Activated naive CD4-positive, alpha-beta T cell treated with anti-CD3 and anti-CD28 coated beads, Interleukin-2, amount 10 ng/mL, durations not matched to agents 7 days and 5 days (primary cell): ENCODE results near the gene PZP.

Experiments used
- CTCF ChIA-PET: fragments of 350-600 bp; sonication (Branson Sonifier 250); formaldehyde crosslinking; loops from one replicate; lab custom pipeline; 2021; ENCODE audit warnings: antibody characterized with exemption; lab: Charles Lee
- DNase-seq: peaks from one replicate; pipeline ENCODE4 v3.0.0-alpha.2; 2020
- H3K27ac Mint-ChIP-seq: one replicate; pipeline ENCODE4 v1.8.0; 2021; ENCODE audit warnings: mild to moderate bottlenecking, moderate library complexity, mixed read lengths
- H3K27me3 Mint-ChIP-seq: one replicate; pipeline ENCODE4 v1.8.0; 2021; ENCODE audit warnings: mild to moderate bottlenecking, mixed read lengths
- H3K36me3 Mint-ChIP-seq: one replicate; pipeline ENCODE4 v1.8.0; 2021; ENCODE audit warnings: mixed read lengths
- H3K4me1 Mint-ChIP-seq: one replicate; pipeline ENCODE4 v1.8.0; 2021; ENCODE audit warnings: mixed read lengths
- H3K4me3 Mint-ChIP-seq: one replicate; pipeline ENCODE4 v1.8.0; 2021; ENCODE audit warnings: mild to moderate bottlenecking, moderate library complexity, mixed read lengths
- H3K9me3 Mint-ChIP-seq: one replicate; pipeline ENCODE4 v1.8.0; 2021; ENCODE audit warnings: mixed read lengths

Gene PZP

DNA sequence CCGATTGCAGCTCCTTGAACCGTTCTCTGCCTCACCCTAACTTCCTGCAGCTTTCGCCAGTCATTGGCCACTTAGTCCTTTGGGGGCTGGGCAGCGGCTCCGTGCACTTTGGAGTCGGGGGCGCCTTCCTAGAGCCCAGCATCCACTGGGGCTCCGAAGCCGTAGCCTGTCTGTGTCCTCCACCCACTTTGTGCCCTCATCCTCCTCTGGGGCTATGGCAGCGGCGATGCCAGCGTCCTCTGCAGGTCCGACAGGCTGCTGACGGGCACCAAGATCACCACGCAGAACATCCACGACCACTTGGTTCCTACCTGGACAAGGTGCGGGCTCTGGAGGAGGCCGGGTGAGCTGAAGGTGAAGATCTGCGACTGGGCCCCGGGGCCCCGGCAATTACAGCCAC lies 80.7 kb downstream of the PZP start:
- H3K27ac Mint-ChIP-seq: no peak overlapping the region
- no peaks in the 10 kb centered on the region for H3K27me3 Mint-ChIP-seq
- no peak for DNase-seq
- no peak overlapping the region for H3K4me3 Mint-ChIP-seq
- H3K36me3 Mint-ChIP-seq: no peaks in the 10 kb centered on the region
- CTCF ChIA-PET: no interaction called here
- H3K4me1 Mint-ChIP-seq: no peaks in the 10 kb centered on the region
- H3K9me3 Mint-ChIP-seq: no peaks in the 10 kb centered on the region

DNA sequence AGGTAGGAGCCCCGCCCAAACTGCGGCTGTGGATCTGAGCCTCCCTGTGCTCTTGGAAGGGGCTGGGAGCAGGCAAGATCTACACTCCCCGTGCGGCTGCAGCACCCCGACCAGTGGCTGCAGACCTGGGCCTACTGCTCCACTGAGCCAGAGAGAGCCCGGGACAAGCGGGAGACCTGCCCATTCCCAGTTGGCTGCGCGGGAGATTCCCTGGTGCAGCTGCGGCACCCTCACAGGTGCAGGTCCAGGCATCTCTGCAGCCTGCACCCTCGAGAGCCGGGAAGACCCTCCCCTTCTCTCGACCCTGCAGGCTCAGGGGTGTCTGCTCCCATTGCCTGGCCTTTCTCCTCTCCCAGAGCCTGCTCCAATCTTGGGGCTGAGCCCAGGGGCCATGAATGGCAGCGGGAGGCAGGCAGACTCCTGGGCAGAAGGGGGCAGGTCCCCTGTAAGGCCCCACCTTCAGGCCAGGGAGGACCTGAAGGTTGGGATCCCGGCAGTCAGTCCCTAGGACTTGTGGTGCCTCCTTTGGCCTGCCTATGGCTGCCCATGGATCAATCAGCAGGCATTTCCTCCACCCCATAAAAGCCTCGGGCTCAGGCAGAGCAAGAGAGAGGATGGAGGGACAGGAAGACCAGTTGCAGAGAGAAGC lies 83.7 kb downstream of the PZP start:
- Mint-ChIP-seq H3K36me3 (no peaks in the 10 kb centered on the region), H3K4me3 (no peak overlapping the region), H3K27me3 (no peaks in the 10 kb centered on the region), H3K27ac (no peak overlapping the region), H3K9me3 (no peaks in the 10 kb centered on the region), H3K4me1 (no peaks in the 10 kb centered on the region)
- CTCF ChIA-PET: no interaction called here
- DNase-seq: no peak

DNA sequence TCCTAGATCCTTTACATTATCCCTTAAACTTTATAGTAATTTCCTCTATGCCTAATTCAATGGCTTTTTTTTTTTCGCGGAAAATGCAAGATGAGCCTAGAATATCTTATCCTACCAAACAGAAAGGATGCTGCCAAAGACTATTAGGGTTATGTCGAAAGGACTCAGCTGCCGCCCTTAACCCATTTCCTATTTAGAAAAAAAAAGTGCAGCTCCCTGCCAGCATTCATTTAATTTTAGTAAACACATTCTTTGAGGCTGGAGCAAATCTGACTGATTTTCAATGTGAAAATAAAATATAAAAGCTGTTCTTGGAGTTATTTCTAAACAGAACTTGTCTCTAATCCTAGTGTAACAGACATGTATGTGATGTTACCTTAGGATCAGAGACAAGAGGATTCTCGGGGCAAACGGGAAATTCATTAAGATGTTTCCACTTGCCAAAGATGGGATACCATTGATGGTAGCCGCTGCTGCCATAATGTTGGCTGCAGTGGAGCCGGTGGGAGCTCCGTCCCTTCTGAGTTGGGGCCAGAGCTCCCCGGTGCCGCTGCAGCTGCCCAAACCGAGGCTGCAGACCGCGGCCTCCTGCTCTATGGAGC lies 84.3 kb downstream of the PZP start:
- no peaks in the 10 kb centered on the region for H3K27me3 Mint-ChIP-seq
- H3K4me3 Mint-ChIP-seq: no peak overlapping the region
- no peaks in the 10 kb centered on the region for H3K36me3 Mint-ChIP-seq
- CTCF ChIA-PET: no interaction called here
- DNase-seq: no peak
- no peak overlapping the region for H3K27ac Mint-ChIP-seq
- no peaks in the 10 kb centered on the region for H3K9me3 Mint-ChIP-seq
- no peaks in the 10 kb centered on the region for H3K4me1 Mint-ChIP-seq

DNA sequence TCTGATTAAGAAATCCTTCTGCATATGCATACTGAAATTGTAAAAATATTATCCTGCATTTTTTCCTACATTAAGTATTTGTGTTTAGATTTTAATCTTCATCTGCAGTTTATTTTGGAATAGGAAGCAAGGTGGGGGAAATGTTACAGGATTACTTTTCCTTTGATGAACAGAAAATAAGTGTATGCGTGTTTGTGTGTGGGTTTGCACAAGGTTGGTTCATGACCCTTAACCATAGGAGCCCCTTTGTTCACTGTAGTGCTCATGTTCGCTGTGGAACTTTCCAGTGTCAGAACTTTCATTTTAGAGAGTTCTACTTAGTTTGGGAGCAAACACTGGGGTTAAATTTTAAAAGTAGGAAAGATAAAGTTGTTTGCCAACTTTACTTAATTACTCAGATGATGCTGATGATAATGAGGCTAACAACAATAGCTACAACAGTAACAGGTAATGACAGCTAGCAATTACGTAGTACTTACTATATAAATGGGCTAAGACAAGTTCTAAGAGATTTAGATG lies 86.0 kb downstream of the PZP start:
- no peaks in the 10 kb centered on the region for H3K27me3 Mint-ChIP-seq
- H3K9me3 Mint-ChIP-seq: no peaks in the 10 kb centered on the region
- no peaks in the 10 kb centered on the region for H3K36me3 Mint-ChIP-seq
- H3K4me1 Mint-ChIP-seq: no peaks in the 10 kb centered on the region
- CTCF ChIA-PET: no interaction called here
- DNase-seq: no peak
- H3K4me3 Mint-ChIP-seq: no peak overlapping the region
- H3K27ac Mint-ChIP-seq: no peak overlapping the region

DNA sequence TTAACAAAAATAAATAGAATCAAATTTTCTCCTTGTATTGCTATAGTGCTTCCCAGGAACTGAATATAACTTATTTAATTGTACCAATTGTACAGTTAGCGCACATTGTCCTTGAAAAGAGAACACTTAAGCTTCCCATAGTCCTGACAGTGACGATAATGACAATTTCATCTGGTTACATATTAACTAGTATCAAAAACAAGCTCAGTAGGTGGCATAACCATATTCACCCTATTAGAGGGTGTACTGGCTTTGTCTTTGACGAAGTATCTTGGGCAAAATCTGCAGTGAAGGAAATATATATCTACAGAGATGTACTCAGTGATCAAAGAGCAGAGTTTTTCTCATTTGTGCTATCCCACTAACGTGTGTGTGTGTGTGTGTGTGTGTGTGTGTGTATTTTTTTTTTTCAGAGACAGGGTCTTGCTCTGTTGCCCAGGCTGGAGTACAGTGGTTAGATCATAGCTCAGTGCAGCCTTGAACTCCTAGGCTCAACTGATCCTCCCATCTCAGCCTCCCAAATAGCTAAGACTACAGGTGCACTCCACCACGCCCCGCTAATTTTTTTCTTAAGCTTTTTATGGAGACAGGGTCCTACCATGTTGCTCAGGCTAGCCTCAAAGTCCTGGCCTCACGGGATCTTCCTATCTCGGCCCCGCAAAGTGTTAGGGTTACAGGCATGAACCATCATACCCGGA lies 87.6 kb downstream of the PZP start:
- H3K9me3 Mint-ChIP-seq: no peaks in the 10 kb centered on the region
- H3K27me3 Mint-ChIP-seq: no peaks in the 10 kb centered on the region
- CTCF ChIA-PET: no interaction called here
- H3K36me3 Mint-ChIP-seq: no peaks in the 10 kb centered on the region
- no peak overlapping the region for H3K4me3 Mint-ChIP-seq
- no peak overlapping the region for H3K27ac Mint-ChIP-seq
- no peak for DNase-seq
- peaks cover 9% of the 10 kb centered on the region for H3K4me1 Mint-ChIP-seq

DNA sequence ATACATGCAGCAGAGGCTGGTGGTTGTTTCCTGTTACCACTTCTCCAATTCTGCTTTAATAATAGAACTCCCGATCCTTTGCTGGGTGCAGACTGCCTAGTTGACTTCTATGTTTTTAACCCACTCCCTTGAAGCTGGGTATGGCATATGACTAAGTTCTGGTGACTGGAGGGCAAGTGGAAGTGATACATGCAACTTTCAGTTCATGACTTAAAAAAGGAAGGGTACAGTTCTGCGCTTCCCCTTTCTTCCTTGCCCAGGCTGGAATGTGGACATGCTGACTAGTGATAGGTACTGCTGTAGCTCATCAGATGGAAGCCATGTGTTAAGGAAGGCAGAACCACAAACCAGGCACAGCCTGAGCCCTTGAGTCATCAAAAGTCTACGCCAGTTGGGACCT lies 90.0 kb downstream of the PZP start:
- no peaks in the 10 kb centered on the region for H3K27me3 Mint-ChIP-seq
- H3K4me1 Mint-ChIP-seq: peaks cover 9% of the 10 kb centered on the region
- no peak for DNase-seq
- CTCF ChIA-PET: no interaction called here
- H3K36me3 Mint-ChIP-seq: no peaks in the 10 kb centered on the region
- no peak overlapping the region for H3K4me3 Mint-ChIP-seq
- H3K9me3 Mint-ChIP-seq: no peaks in the 10 kb centered on the region
- no peak overlapping the region for H3K27ac Mint-ChIP-seq

DNA sequence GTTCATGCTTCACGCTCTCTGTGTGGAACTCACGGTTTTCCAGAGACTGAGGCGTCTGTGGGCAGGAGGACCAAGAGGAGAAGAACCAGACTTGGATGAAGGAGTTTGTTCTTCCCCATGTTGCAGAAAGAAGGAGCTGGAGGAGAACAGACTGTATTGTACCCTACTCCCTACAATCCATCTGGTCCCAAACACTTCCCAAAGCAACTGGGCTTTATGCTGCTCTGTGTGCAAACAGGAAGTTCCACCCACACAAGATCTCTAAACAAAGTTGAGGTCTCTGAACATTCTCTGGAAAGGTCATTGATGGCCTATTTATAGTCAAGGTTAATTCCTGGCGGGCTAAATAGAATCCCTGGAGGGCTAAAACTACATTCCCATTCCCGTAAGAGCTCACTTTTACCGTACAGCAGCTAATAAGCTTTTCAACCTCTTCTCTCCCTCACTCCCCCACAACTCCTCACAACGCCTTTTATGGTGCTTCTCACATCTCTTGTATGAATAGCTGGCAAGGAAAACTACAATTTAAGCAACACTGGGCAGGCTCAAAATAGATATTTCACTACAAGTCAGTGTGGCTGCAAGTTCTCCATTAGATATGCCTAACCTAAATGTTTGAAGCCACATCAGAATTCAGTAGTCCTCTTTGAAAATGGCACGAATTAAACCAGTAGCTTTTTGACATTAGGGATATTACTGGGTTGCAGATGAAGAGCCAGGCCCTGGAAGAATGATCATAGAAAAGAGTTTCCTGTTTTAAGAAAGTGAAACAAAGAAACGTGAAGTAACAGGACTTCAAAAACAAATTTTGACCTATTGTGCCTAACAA lies 92.2 kb downstream of the PZP start, which contains the start of gene A2M:
TSS of gene A2M (minus strand) at position 189 of the 829 bp plus-strand sequence. CDS start at position 119, 70 bp downstream.
- Mint-ChIP-seq H3K4me1 (peaks cover 9% of the 10 kb centered on the region), H3K9me3 (no peaks in the 10 kb centered on the region), H3K27ac (no peak within 1 kb of the TSS), H3K4me3 (no peak within 1 kb of the TSS), H3K36me3 (no peaks in the 10 kb centered on the region), H3K27me3 (no peaks in the 10 kb centered on the region)
- no peak for DNase-seq
- CTCF ChIA-PET: no interaction called here

DNA sequence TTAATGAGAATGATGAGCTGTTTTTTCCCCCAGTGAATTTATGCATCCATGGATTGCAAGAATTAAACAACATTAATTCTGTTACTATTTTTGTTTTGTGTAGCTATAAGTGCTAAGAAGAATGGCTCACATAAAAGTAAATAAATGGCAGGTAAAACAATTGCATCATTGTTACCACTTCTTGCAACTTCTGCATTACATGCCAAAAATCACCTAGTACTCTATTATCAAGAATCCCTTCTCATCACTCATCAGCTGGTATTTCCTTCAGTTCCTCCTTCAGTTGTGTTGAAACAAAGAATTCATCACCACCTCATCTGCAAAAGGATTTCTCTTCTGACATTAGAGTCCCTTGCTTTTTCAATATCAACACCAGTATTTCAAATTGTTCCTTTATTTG lies 93.2 kb downstream of the PZP start:
- no peaks in the 10 kb centered on the region for H3K9me3 Mint-ChIP-seq
- H3K27me3 Mint-ChIP-seq: no peaks in the 10 kb centered on the region
- CTCF ChIA-PET: no interaction called here
- no peaks in the 10 kb centered on the region for H3K36me3 Mint-ChIP-seq
- no peak for DNase-seq
- H3K27ac Mint-ChIP-seq: no peak overlapping the region
- H3K4me3 Mint-ChIP-seq: no peak overlapping the region
- H3K4me1 Mint-ChIP-seq: peaks cover 9% of the 10 kb centered on the region

DNA sequence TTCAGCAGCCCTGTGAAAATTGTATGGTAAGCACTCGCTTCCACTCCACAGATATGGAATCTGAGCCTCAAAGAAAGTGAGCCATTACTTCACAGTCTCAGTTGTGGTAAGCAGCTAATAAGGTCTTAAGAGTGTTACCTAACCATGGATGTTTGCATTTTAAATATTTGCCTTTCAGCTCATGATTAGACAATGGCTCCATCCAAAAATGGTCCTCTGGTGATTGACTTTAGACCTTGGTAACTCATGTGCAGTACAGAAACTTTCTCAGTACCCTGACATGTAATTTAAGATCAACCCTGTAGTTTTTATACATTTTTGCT lies 94.2 kb downstream of the PZP start:
- no peaks in the 10 kb centered on the region for H3K9me3 Mint-ChIP-seq
- no peak overlapping the region for H3K27ac Mint-ChIP-seq
- H3K4me1 Mint-ChIP-seq: peaks cover 9% of the 10 kb centered on the region
- DNase-seq: no peak
- H3K4me3 Mint-ChIP-seq: no peak overlapping the region
- no peaks in the 10 kb centered on the region for H3K27me3 Mint-ChIP-seq
- H3K36me3 Mint-ChIP-seq: no peaks in the 10 kb centered on the region
- CTCF ChIA-PET: no interaction called here

DNA sequence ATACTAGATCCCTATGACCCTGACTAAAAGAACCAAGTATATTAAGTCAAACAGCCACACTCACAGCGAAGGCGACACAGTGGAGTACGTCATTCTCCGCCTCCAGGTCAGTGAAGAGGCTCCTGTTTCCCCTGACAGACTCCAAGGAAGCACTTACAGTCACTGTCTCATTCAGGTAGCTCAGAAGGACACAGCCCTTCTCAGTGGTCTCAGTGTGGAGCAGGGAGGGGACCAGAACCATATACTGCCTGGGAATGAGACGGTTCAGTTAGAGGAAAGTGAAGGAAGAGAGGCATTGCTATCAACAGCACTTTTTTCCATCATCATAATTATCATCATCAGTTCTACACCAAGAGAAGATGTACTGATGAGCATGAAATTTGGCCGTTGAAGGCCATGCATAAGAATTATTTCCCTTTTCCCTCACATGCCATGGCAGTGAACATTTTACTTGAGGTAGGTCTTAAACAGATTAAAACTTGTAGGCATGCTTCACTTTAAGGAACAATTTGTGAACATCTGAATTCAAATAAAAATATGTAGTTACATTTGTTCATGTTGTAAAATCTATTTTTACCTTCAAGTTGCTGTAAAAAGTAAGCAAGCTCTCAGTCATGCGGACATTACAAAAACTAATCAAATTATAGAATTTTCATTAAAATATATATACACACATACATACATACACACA lies 94.8 kb downstream of the PZP start:
- Mint-ChIP-seq H3K4me3 (no peak overlapping the region), H3K27me3 (no peaks in the 10 kb centered on the region), H3K36me3 (no peaks in the 10 kb centered on the region), H3K4me1 (peaks cover 9% of the 10 kb centered on the region), H3K27ac (no peak overlapping the region), H3K9me3 (no peaks in the 10 kb centered on the region)
- DNase-seq: no peak
- CTCF ChIA-PET: no interaction called here

DNA sequence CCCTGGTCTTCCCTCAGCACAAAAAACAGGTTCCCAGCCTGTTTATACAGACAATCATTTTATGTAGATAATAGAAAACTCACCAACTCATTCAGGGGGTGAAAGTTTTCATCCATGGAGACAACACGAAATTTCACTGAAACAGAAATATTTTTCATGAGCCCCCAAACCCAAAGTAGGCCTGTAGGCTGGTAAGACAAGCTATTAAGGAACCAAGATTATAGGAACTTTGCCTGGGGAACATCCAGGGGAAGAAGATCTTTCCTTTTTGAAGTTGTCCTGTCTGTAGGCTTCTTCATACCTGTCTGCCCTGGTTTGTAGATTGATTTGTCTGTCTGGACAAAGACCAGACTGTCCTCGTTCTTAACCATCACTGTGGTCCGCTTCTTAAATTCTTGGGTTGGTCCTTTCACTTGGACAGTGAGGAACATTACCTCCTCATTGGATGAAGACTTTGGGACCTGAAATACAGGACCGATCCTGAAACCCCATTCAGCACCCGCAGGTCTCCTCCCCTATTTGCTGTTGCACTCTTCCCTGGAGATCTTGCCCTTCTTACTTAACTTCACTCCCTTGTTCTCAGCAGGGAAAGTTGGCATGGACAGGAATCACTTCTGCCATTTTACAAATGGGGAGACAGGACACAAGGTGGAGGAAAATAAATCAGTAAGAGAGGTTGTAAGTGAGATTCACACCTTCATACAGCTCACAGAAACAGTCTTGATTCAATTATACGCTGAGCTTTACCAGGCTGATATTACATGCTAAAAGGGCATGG lies 95.9 kb downstream of the PZP start:
- H3K27me3 Mint-ChIP-seq: no peaks in the 10 kb centered on the region
- H3K27ac Mint-ChIP-seq: no peak overlapping the region
- H3K36me3 Mint-ChIP-seq: no peaks in the 10 kb centered on the region
- CTCF ChIA-PET: no interaction called here
- no peaks in the 10 kb centered on the region for H3K9me3 Mint-ChIP-seq
- no peak for DNase-seq
- peaks cover 9% of the 10 kb centered on the region for H3K4me1 Mint-ChIP-seq
- H3K4me3 Mint-ChIP-seq: no peak overlapping the region

DNA sequence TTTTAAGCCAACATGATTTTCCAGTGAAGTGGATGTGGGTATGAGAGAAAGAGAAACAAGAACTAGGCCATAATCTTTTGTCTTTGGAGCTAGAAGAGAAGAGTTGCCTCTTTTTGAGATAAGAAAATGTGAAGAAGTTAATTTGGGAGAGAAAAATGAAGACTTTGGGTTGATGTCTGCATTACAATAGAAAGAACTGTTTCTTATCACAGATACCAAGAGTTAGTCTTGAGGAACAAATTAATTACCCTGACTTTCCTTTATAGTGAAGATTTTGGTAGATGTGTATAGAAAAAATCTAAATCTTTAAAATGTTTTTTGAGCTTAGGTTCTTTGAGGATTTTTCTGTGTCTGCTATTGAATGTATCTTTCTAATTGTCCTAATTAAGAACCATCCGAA lies 96.7 kb downstream of the PZP start:
- no peak overlapping the region for H3K27ac Mint-ChIP-seq
- DNase-seq: no peak
- CTCF ChIA-PET: no interaction called here

DNA sequence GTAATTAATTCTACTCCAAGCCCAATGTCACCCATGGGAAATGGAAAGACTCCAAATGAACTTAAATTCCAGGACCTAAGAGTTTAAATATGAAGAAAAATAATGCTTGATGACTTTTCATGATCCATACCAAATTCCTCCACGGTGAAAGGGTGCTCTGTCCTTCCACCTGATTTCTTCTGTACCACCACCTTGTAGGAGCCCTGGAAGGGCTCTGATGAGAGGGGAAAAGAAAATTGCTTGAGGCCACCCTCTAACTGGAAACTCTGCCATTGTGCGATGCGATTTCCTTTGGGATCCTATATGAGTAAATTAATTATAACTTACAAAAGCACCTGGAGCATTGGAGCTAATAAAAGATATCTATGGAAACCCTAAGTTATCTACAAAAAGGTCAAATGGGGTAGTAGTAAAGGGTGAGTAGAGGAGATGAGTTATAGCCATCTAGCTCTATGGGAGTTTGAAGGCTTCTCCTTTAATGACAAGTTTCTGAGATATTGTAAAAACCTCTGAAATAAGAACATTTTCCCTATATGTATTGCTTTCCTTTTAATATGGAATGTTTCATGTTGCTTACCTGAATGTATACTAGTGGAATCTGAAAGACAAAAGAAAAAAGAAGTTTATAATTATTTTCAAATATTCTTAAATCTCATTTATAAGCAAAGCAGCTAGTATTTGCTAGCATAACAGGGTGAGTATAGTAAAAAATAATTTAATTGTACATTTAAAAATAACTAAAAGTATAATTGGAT lies 98.3 kb downstream of the PZP start:
- H3K9me3 Mint-ChIP-seq: no peaks in the 10 kb centered on the region
- DNase-seq: no peak
- H3K4me3 Mint-ChIP-seq: no peak overlapping the region
- no peaks in the 10 kb centered on the region for H3K4me1 Mint-ChIP-seq
- H3K27me3 Mint-ChIP-seq: no peaks in the 10 kb centered on the region
- H3K36me3 Mint-ChIP-seq: no peaks in the 10 kb centered on the region
- CTCF ChIA-PET: no interaction called here
- no peak overlapping the region for H3K27ac Mint-ChIP-seq

More for the DNA sequence above, 96.7 kb downstream of the PZP start:
- no peaks in the 10 kb centered on the region for H3K36me3 Mint-ChIP-seq
- H3K4me3 Mint-ChIP-seq: no peak overlapping the region
- H3K4me1 Mint-ChIP-seq: peaks cover 8% of the 10 kb centered on the region
- no peaks in the 10 kb centered on the region for H3K27me3 Mint-ChIP-seq
- no peaks in the 10 kb centered on the region for H3K9me3 Mint-ChIP-seq
